GM20431 (cell line): ENCODE measurements around the gene MOBP.
"Not testable (repeated sequence)": the region's sequence is repeated elsewhere in the genome, so short reads cannot be mapped to it uniquely, and the experiment has no call there.

Experiments
- in situ Hi-C: fragments of 300-500 bp; cut with MseI, MboI; formaldehyde crosslinking; loops from one replicate; pipeline ENCODE4 v1.15.0; 2020; ENCODE audit warnings: low sequenced_read_pairs; ENCODE audit not compliant: unreplicated experiment

Gene MOBP

GRCh38 chr3:39448506-39449233 is 18.8 kb upstream of the MOBP start:
- in situ Hi-C loops = no loop called here

DNA sequence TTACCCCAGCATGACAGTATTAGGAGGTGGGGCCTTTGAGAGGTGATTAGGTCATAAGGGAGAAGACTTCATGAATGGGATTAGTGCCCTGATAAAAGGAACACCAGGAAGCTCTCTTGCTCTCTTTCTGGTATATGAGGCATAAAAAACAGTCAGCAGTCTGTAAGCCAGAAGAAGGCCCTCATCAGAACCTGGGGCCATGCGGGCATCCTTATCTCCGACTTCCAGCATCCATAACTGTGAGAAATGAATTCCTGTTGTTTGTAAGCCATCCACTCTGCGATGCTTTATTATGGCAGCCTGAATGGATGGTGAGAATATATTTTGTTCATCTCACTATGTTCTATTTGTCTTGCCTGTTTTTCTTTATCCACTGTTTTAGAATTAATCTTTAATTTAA is 17.7 kb upstream of the MOBP start:
- in situ Hi-C loops = no loop called here

DNA sequence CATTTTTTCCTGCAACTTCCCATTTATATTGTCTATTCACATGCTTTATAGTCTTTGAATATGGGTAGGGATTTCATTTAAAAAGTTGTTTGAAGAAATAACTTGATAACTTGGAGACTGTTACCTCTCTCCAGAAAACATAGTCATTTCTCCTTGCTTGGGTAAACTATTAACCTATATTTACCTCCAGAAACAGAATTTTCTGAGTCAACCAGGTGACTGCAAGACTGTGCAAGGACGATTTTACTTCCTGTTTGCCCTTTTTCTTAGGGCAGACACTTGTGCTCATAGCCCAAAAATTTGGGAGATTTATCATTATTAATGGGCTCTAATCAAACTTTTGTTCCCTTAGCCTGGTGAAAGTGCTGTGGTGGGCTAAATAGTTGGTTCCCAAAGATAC is 14.3 kb upstream of the MOBP start:
- in situ Hi-C loops = no loop called here

DNA sequence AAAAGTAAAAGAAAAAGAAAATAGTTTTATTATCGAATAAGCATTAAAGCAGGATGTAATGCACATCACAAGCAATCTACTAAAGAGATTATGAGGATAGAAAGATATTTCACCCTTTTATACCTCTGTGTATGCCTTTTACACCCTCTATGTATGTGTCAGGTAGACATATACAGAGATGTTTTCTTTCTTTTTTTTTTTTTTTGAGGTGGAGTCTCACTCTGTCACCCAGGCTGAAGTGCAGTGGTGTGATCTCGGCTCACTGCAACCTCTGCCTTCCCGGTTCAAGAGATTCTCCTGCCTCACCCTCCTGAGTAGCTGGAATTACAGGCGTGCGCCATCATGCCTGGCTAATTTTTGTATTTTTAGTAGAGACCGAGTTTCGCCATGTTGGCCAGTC is 13.6 kb upstream of the MOBP start:
- in situ Hi-C loops = not testable (repeated sequence)

- in situ Hi-C loops = no loop called here
Observed at GRCh38 chr3:39454591-39455217, 12.8 kb upstream of the MOBP start.

GRCh38 chr3:39456159-39456558 is 11.3 kb upstream of the MOBP start:
- in situ Hi-C loops = no loop called here

- in situ Hi-C loops = no loop called here
Observed at GRCh38 chr3:39457361-39457760, 10.1 kb upstream of the MOBP start.

- in situ Hi-C loops = not testable (repeated sequence)
Observed at GRCh38 chr3:39458579-39458978, 8.9 kb upstream of the MOBP start.

- in situ Hi-C loops = no loop called here
Observed at GRCh38 chr3:39460677-39461076, 6.8 kb upstream of the MOBP start.

DNA sequence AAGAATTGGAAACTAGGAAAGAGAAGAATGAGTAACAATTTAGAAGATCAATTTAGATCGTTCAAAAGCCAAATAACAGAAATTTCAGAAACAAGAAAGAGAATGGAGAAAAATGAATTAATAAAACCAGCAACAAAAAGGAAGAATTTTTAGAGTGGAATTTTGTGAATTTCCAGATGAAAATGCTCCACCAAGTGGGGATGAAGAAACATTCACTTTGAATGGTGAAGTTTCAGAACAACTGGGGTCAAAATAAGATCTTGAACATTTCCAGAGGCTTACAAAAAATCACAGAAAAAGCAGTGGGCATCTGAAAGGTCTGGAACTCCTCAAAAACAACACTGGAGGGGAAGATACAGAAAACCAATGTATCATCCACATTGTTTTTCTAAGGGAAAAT is 4.2 kb upstream of the MOBP start:
- in situ Hi-C loops = no loop called here

- in situ Hi-C loops = no loop called here
Observed at GRCh38 chr3:39466988-39467387, 492 bp upstream of the MOBP start.

DNA sequence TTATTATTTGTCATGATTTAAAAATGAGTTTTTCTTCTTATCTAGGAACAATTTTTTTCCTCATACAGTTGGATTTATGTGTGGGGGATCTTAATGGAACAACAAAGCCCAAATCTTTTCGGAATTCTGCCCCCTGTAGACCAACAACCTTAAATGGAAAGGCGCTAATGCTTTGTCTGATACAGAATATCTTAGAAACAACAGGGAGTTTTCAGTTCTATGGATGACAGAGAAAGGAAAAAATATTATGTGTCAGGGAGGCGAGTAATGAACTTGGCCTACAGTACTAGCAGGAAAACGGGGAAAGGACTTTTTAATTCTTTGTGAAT is 592 bp downstream of the MOBP start:
- in situ Hi-C loops = no loop called here

GRCh38 chr3:39469258-39469657 is 1.8 kb downstream of the MOBP start:
- in situ Hi-C loops = no loop called here

GRCh38 chr3:39469945-39470344 is 2.5 kb downstream of the MOBP start:
- in situ Hi-C loops = no loop called here

GRCh38 chr3:39471652-39472051 is 4.2 kb downstream of the MOBP start:
- in situ Hi-C loops = no loop called here

DNA sequence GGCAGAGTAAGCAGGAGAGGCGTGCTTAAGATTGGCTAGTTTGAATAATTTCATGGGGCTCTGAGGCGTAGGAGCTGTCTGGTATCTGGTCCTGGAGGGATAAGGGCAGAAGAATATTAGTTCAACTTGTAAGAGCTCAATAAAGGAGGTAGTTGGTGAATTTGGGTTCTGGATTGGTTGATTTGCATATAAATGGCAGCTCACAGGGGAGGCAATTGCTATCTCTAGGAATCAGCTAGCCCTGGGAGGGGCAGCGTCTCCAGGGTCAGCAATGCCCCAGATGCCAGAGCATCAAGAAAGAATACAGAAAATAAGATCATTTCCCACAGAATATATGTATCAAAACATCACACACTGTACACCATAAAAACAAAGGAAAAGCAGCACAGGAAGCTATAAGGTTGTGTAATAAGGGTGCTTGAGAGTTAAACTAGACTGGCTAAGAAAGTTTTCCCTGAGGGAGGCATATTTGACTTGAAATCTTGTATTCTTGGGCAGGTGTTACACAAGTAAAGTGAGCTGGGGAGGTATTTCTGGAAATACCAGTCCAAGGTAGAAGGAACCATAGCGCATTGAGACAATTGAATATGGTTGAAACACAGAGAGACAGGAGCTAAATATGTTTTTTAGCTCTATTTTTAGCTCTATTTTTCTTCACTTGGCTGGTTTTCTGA is 6.1 kb downstream of the MOBP start:
- in situ Hi-C loops = no loop called here

GRCh38 chr3:39474126-39474515 is 6.6 kb downstream of the MOBP start:
- in situ Hi-C loops = no loop called here

GRCh38 chr3:39476783-39477182 is 9.3 kb downstream of the MOBP start:
- in situ Hi-C loops = no loop called here

DNA sequence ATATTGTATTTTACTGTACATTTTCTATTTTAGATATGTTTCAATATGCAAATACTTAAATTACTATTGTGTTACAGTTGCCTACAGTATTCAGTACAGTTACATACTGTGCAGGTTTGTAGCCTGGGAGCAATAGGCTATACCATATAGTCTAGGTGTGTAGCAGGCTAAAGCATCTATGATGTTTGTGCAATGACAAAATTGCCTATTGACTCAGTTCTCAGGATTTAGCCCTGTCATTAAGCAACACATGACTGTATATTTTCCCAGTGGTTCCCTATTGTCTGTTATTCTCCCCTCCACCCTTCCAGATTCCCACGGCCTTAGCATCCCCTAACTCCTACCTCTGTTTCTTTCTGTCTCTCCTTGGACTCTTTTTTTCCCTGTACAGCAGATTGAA is 10.7 kb downstream of the MOBP start:
- in situ Hi-C loops = no loop called here

- in situ Hi-C loops = no loop called here
Observed at GRCh38 chr3:39479701-39480414, 12.4 kb downstream of the MOBP start.

- in situ Hi-C loops = no loop called here
Observed at GRCh38 chr3:39485547-39485946, 18.1 kb downstream of the MOBP start.
